K562 (cell line): ENCODE measurements around the gene PRUNE1. TPM values are rescaled to one million over a fixed set of nuclear protein-coding genes. Genes with fewer than 3 reads are reported as not detected.

Source experiments
- ADNP ChIP-seq: fragments of 200-800 bp; sonication (Bioruptor generic); IDR thresholded peaks from 2 replicates; pipeline ENCODE4 v1.6.1; 2016; ENCODE audit warnings: missing genetic modification characterization, missing compliant biosample characterization
- BDP1 ChIP-seq: IDR thresholded peaks from 3 replicates; pipeline ENCODE4 v1.6.1; 2011; ENCODE audit not compliant: insufficient read length, insufficient read depth
- CBFB ChIP-seq: sonication (generic); formaldehyde crosslinking; IDR thresholded peaks from 2 replicates; pipeline ENCODE4 v1.4.0; 2020; ENCODE audit warnings: mild to moderate bottlenecking, missing genetic modification reagents
- DPF2 ChIP-seq: fragments of 450-650 bp; IDR thresholded peaks from 2 replicates; pipeline ENCODE4 v1.6.1; 2016
- FOXJ3 ChIP-seq: sonication (generic); formaldehyde crosslinking; IDR thresholded peaks from 2 replicates; pipeline ENCODE4 v1.4.0; 2020; ENCODE audit warnings: mild to moderate bottlenecking, missing genetic modification reagents
- HLTF ChIP-seq: fragments of 450-650 bp; IDR thresholded peaks from 2 replicates; pipeline ENCODE4 v1.6.1; 2016
- MAFK ChIP-seq: IDR thresholded peaks from 2 replicates; pipeline ENCODE4 v1.6.1; 2011; ENCODE audit warnings: low read length, improper control_type of control experiment
- NFATC3 ChIP-seq: fragments of 450-650 bp; IDR thresholded peaks from 2 replicates; pipeline ENCODE4 v1.6.1; 2017; ENCODE audit warnings: mild to moderate bottlenecking
- PURB ChIP-seq: sonication (generic); formaldehyde crosslinking; IDR thresholded peaks from 2 replicates; pipeline ENCODE4 v1.9.0; 2021; ENCODE audit warnings: low read depth, mild to moderate bottlenecking, missing genetic modification reagents
- RCOR1 ChIP-seq, 2 experiments: IDR thresholded peaks; 2 replicates each; pipeline ENCODE4 v1.6.1; 2012; ENCODE audit warnings: low read depth in 2 of 2, low read length in 2 of 2, borderline replicate concordance in 1 of 2, improper control_type of control experiment in 1 of 2
- RFX1 ChIP-seq: fragments of 450-650 bp; IDR thresholded peaks from 2 replicates; pipeline ENCODE4 v1.6.1; 2016; ENCODE audit warnings: mild to moderate bottlenecking, moderate library complexity
- RFX7 ChIP-seq: fragments of 250-450 bp; sonication (Bioruptor Pico); IDR thresholded peaks from 2 replicates; pipeline ENCODE4 v1.5.1; 2021; ENCODE audit warnings: mild to moderate bottlenecking
- SP1 ChIP-seq: sonication (generic); formaldehyde crosslinking; IDR thresholded peaks from 2 replicates; pipeline ENCODE4 v1.8.1; 2022; ENCODE audit warnings: mild to moderate bottlenecking, missing genetic modification reagents
- SUPT5H ChIP-seq: fragments of 450-650 bp; IDR thresholded peaks from 2 replicates; pipeline ENCODE4 v1.6.1; 2016
- ZNF184 ChIP-seq: sonication (generic); formaldehyde crosslinking; IDR thresholded peaks from 2 replicates; pipeline ENCODE4 v1.5.0; 2020; ENCODE audit warnings: missing genetic modification reagents
- ZNF212 ChIP-seq: fragments of 450-650 bp; formaldehyde crosslinking; IDR thresholded peaks from 2 replicates; pipeline ENCODE4 v1.4.0; 2020; ENCODE audit warnings: mild to moderate bottlenecking
- ZNF354B ChIP-seq: fragments of 250-450 bp; sonication (Bioruptor Pico); IDR thresholded peaks from 2 replicates; pipeline ENCODE4 v1.4.0; 2020
- ZNF696 ChIP-seq: fragments of 250-450 bp; sonication (Bioruptor Pico); conservative IDR thresholded peaks from 2 replicates; pipeline ENCODE4 v1.4.0; 2020; ENCODE audit warnings: mild to moderate bottlenecking, moderate library complexity
- ZNF717 ChIP-seq: fragments of 250-450 bp; sonication (Bioruptor Pico); IDR thresholded peaks from 2 replicates; pipeline ENCODE4 v1.5.0; 2021
- polyA plus RNA-seq, 8 experiments: library from polyadenylated mRNA; depleted of rRNA in 4 of 8; stranded (reverse) in 5 of 8; unstranded in 3 of 8; fragments of >200 nt; fragmentation: Nextera tagmentation in 2 of 8; fragmentation: Illumina TruSeq in 1 of 8; extraction: Ambion mirVana in 2 of 8; extraction: Trizol in 1 of 8; gene quantifications; 2 replicates each; pipeline versions ENCODE4 v1.2.1 to v1.2.3, GENCODE V29; 2011 to 2014; ENCODE audit warnings: inconsistent platforms in 1 of 8, missing spikeins in 1 of 8
- total RNA-seq, 7 experiments: library from RNA; depleted of rRNA in 6 of 7; stranded (reverse); fragments of >200 nt in 6 of 7; fragmentation: Illumina TruSeq in 2 of 7; extraction: Trizol in 2 of 7; gene quantifications; 2 replicates each; pipeline versions ENCODE4 v1.2.1 to v1.2.3, GENCODE V29; 2011 to 2021; ENCODE audit warnings: low replicate concordance in 1 of 7
- TF ChIP-seq, protein P1 (sequence below): sonication (generic); formaldehyde crosslinking; IDR thresholded peaks from 2 replicates; pipeline ENCODE4 v1.8.0; 2022; ENCODE audit warnings: missing genetic modification reagents, mild to moderate bottlenecking, borderline replicate concordance
- TF ChIP-seq, protein P2 (sequence below): fragments of 200-800 bp; sonication (Bioruptor generic); IDR thresholded peaks from 2 replicates; pipeline ENCODE4 v1.6.1; 2017; ENCODE audit warnings: missing genetic modification characterization, missing compliant biosample characterization
- TF ChIP-seq, protein P3 (sequence below), 2 experiments: IDR thresholded peaks in 1 of 2; conservative IDR thresholded peaks in 1 of 2; 2 replicates each; pipeline ENCODE4 v1.6.1; 2016; ENCODE audit warnings: low read depth in 2 of 2, mild to moderate bottlenecking in 1 of 2, missing compliant biosample characterization in 1 of 2, missing genetic modification characterization in 1 of 2, moderate library complexity in 1 of 2
- TF ChIP-seq, protein P4 (sequence below): fragments of 450-650 bp; formaldehyde crosslinking; IDR thresholded peaks from 2 replicates; pipeline ENCODE4 v1.4.0; 2020; ENCODE audit warnings: mild to moderate bottlenecking, moderate library complexity

PRUNE1 gene
- total and polyA plus RNA-seq, 9 of the 15 experiments (the other 6 are each of a cell fraction or from before 2014, with no cell fraction given), result 16.7 to 48.3 (median 26.2) TPM

DNA sequence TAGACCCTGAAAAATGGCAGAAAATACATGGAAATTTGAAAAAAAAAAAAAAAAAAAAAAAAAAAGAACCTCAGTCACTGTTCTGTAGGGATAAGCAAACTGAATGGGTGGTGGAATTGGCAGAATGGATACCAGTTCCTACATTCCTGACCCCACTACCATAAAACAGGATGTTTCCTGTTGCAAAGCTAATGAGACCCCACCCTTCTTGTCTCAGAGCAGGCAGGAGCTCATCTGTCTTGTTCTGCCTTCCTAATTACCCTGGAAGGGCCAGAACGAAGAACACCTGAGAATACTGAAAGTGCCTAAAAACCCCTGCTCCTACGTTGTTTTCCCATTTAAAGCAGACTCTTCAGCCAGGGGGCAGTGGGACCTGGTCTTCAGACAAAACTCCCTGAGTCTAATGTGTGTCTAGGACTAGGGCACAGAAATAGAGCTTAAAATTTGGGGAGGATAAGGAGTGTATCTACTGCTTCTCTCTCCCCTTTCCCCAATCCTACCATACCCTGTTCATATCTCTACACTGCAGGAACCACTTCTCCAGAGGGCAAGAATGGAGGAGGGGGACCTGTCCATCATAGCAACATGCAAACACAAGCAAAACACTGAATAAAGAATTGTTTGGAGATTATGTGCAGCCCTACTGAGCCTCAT lies 43.2 kb downstream of the PRUNE1 start (continued):
- TF ChIP-seq, protein P1, sequence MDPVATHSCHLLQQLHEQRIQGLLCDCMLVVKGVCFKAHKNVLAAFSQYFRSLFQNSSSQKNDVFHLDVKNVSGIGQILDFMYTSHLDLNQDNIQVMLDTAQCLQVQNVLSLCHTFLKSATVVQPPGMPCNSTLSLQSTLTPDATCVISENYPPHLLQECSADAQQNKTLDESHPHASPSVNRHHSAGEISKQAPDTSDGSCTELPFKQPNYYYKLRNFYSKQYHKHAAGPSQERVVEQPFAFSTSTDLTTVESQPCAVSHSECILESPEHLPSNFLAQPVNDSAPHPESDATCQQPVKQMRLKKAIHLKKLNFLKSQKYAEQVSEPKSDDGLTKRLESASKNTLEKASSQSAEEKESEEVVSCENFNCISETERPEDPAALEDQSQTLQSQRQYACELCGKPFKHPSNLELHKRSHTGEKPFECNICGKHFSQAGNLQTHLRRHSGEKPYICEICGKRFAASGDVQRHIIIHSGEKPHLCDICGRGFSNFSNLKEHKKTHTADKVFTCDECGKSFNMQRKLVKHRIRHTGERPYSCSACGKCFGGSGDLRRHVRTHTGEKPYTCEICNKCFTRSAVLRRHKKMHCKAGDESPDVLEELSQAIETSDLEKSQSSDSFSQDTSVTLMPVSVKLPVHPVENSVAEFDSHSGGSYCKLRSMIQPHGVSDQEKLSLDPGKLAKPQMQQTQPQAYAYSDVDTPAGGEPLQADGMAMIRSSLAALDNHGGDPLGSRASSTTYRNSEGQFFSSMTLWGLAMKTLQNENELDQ (CRISPR knock-in tag), result no peak
- TF ChIP-seq ADNP (tag) (no peak), SP1 (CRISPR knock-in tag) (peak; percentile 40; the same call in 1 of the 2 replicates), FOXJ3 (peak; percentile 58; the same call in 1 of the 2 replicates), RFX7 (CRISPR knock-in tag) (no peak), ZNF212 (CRISPR knock-in tag) (no peak), ZNF184 (no peak), BDP1 (no peak), NFATC3 (no peak), SUPT5H (peak; percentile 54; the same call in 1 of the 2 replicates), CBFB (CRISPR knock-in tag) (no peak), MAFK (no peak), RFX1 (0 out of 2 replicates have a peak, but pooled peaks have one; percentile 11), HLTF (0 out of 2 replicates have a peak, but pooled peaks have one; percentile 12), ZNF717 (CRISPR knock-in tag) (no peak), ZNF354B (CRISPR knock-in tag) (no peak), PURB (CRISPR knock-in tag) (no peak), DPF2 (peak; percentile 35; the same call in 1 of the 2 replicates), ZNF696 (CRISPR knock-in tag) (0 out of 2 replicates have a peak, but pooled peaks have one; percentile 29), RCOR1 (IDR thresholded peaks at IDR 0.05; ENCODE audit: borderline replicate concordance in 1 of 2, low read depth in 2 of 2, low read length in 2 of 2) (no peak)
- TF ChIP-seq, protein P2, sequence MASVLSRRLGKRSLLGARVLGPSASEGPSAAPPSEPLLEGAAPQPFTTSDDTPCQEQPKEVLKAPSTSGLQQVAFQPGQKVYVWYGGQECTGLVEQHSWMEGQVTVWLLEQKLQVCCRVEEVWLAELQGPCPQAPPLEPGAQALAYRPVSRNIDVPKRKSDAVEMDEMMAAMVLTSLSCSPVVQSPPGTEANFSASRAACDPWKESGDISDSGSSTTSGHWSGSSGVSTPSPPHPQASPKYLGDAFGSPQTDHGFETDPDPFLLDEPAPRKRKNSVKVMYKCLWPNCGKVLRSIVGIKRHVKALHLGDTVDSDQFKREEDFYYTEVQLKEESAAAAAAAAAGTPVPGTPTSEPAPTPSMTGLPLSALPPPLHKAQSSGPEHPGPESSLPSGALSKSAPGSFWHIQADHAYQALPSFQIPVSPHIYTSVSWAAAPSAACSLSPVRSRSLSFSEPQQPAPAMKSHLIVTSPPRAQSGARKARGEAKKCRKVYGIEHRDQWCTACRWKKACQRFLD (CRISPR knock-in tag), result no peak
- TF ChIP-seq, protein P3, sequence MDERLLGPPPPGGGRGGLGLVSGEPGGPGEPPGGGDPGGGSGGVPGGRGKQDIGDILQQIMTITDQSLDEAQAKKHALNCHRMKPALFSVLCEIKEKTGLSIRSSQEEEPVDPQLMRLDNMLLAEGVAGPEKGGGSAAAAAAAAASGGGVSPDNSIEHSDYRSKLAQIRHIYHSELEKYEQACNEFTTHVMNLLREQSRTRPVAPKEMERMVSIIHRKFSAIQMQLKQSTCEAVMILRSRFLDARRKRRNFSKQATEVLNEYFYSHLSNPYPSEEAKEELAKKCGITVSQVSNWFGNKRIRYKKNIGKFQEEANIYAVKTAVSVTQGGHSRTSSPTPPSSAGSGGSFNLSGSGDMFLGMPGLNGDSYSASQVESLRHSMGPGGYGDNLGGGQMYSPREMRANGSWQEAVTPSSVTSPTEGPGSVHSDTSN (CRISPR knock-in tag; IDR thresholded peaks at IDR 0.05; ENCODE audit: low read depth), result no peak
- TF ChIP-seq, protein P3 (tag; conservative IDR thresholded peaks at IDR 0.05; ENCODE audit: low read depth), result 0 out of 2 replicates have a peak, but pooled peaks have one; percentile 24
- TF ChIP-seq, protein P4, sequence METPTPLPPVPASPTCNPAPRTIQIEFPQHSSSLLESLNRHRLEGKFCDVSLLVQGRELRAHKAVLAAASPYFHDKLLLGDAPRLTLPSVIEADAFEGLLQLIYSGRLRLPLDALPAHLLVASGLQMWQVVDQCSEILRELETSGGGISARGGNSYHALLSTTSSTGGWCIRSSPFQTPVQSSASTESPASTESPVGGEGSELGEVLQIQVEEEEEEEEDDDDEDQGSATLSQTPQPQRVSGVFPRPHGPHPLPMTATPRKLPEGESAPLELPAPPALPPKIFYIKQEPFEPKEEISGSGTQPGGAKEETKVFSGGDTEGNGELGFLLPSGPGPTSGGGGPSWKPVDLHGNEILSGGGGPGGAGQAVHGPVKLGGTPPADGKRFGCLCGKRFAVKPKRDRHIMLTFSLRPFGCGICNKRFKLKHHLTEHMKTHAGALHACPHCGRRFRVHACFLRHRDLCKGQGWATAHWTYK, result no peak
